Esophagus muscularis mucosa (tissue), 4 donors: ENCODE results near the gene GRAMD2A. TPM values are rescaled to one million over a fixed set of nuclear protein-coding genes. Genes with fewer than 3 reads are reported as not detected.

Source experiments
- DNase-seq: peaks from one replicate; pipeline ENCODE4 v3.0.0-alpha.2; 2017; ENCODE audit errors: extremely low spot score
- H3K27ac ChIP-seq, 4 donors: fragments of 200-600 bp; sonication (generic); replicated peaks in 1 of 4; 1 replicate in 3 of 4; 2 replicates in 1 of 4; pipeline ENCODE4 v1.5.1; 2016 to 2019; ENCODE audit warnings: mild to moderate bottlenecking in 1 of 4
- H3K27me3 ChIP-seq, 4 donors: fragments of 200-600 bp; sonication (generic); one replicate each; pipeline versions ENCODE4 v1.5.1 to v1.6.0; 2016 to 2019
- H3K36me3 ChIP-seq, 4 donors: fragments of 200-600 bp; sonication (generic); one replicate each; pipeline ENCODE4 v1.5.1; 2016 to 2019
- H3K4me1 ChIP-seq, 4 donors: fragments of 200-600 bp; sonication (generic); one replicate each; pipeline ENCODE4 v1.5.1; 2016 to 2019
- H3K4me3 ChIP-seq, 4 donors: fragments of 200-600 bp; sonication (generic); 1 replicate in 2 of 4; 2 replicates in 2 of 4; pipeline ENCODE4 v1.5.1; 2016 to 2019; ENCODE audit warnings: mild to moderate bottlenecking in 4 of 4, moderate library complexity in 1 of 4
- H3K9me3 ChIP-seq, 4 donors: fragments of 200-600 bp; sonication (generic); 1 replicate in 3 of 4; 2 replicates in 1 of 4; pipeline ENCODE4 v1.5.1; 2016 to 2019
- CTCF ChIP-seq, 3 experiments: fragments of 200-600 bp in 2 of 3; fragments of 450-650 bp in 1 of 3; sonication (generic) in 2 of 3; IDR thresholded peaks; one replicate each; pipeline ENCODE4 v1.5.1; 2017 to 2019; ENCODE audit warnings: antibody characterized with exemption in 3 of 3, mild to moderate bottlenecking in 2 of 3, moderate library complexity in 1 of 3
- EP300 ChIP-seq: sonication (generic); formaldehyde crosslinking; IDR thresholded peaks from one replicate; pipeline ENCODE4 v1.6.1; 2017; ENCODE audit warnings: antibody characterized with exemption
- POLR2A ChIP-seq: fragments of 450-650 bp; IDR thresholded peaks from one replicate; pipeline ENCODE4 v1.6.1; 2017; ENCODE audit warnings: antibody characterized with exemption, moderate library complexity, mild to moderate bottlenecking, low read depth
- POLR2AphosphoS5 ChIP-seq, 2 donors: sonication (generic); formaldehyde crosslinking; IDR thresholded peaks; one replicate each; pipeline ENCODE4 v1.6.1; 2017; ENCODE audit warnings: antibody characterized with exemption in 2 of 2
- WGBS: methylation state at CpG from one replicate; pipeline ENCODE4 v1.1.5; 2018; 5-methylcytosine and 5-hydroxymethylcytosine counted together
- intact Hi-C: fragments of 100-400 bp; cut with DNase I; formaldehyde crosslinking; loops from one replicate; pipeline ENCODE4 v1.15.1; 2023
- total RNA-seq, 4 donors: library from RNA; depleted of rRNA; stranded (reverse); fragments of >200 nt; gene quantifications; one replicate each; pipeline versions ENCODE4 v1.1.0 to v1.2.1, GENCODE V29; 2016

The GRAMD2A gene
- total RNA-seq, 4 donors from 2014 or later, result 0.33 to 2.5 (median 0.75) TPM

DNA sequence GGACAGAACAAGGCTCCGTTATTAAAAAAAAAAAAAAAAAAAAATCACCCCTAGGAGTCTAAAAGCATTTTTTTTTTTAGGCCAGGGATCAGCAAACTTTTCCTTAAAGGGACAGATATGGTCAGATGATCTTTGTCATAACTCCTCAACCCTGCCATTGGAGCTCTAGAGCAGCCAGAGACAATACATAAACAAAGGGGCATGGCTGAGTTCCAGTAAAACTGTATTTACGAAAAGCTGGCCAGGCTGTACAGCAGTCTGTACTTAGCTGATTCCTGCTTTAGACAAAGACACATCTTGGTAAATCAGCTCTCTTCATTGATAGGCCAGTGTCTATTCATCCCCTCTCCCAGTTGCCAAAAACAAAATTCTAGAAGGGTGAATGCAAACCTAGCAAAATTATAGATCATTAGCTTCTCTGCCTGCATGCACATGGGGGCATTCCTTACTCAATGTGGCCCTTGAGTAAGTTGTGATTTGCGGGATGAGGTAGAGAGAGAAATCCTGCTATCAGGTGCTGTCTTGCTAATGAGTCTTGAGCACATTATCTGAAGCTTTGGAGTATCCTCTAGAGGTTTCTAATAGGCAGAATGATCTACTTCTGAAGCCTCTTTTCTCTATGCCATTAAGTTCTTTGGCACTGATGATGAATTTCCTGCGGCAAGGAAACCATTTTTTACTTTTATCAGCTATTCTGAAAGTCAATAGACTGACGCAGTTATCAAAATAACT lies 44.2 kb downstream of the GRAMD2A start:
- H3K27ac ChIP-seq, result peak overlapping the region; percentile 45 to 93 (median 82)
- H3K27me3 ChIP-seq, result no peaks in the 10 kb centered on the region
- H3K4me1 ChIP-seq, result peaks cover 0 to 40% (median 35%) of the 10 kb centered on the region in 4 donors
- intact Hi-C loops, result loop anchor here (10.0 kb wide), 1 partner anchor 409 kb away; no protein-coding TSS in a partner anchor
- no peaks in the 10 kb centered on the region for H3K9me3 ChIP-seq
- DNase-seq, result no peak
- TF ChIP-seq POLR2A (no peak), POLR2AphosphoS5 (IDR thresholded peaks at IDR 0.05) (peak; percentile 18 to 37)
- H3K4me3 ChIP-seq, result no peak overlapping the region
- 66% methylated on average over 5 of the region's 5 CpGs for WGBS
- H3K36me3 ChIP-seq, result no peaks in the 10 kb centered on the region

GRCh38 chr15:72147418-72147817 lies 50.2 kb downstream of the GRAMD2A start:
- intact Hi-C loops, result no loop called here
- Histone ChIP-seq H3K4me1 (peaks cover 0 to under 1% (median 0%) of the 10 kb centered on the region in 4 donors), H3K27ac (no peak overlapping the region), H3K4me3 (no peak overlapping the region), H3K9me3 (no peaks in the 10 kb centered on the region), H3K36me3 (no peaks in the 10 kb centered on the region), H3K27me3 (no peaks in the 10 kb centered on the region)
- no peak for TF ChIP-seq EP300
- no peak for TF ChIP-seq POLR2A
- no peak for TF ChIP-seq CTCF (IDR thresholded peaks at IDR 0.05)
- no peak for TF ChIP-seq POLR2AphosphoS5 (IDR thresholded peaks at IDR 0.05)
- no peak for DNase-seq
- WGBS, result 87% methylated on average over 2 of the region's 2 CpGs

DNA sequence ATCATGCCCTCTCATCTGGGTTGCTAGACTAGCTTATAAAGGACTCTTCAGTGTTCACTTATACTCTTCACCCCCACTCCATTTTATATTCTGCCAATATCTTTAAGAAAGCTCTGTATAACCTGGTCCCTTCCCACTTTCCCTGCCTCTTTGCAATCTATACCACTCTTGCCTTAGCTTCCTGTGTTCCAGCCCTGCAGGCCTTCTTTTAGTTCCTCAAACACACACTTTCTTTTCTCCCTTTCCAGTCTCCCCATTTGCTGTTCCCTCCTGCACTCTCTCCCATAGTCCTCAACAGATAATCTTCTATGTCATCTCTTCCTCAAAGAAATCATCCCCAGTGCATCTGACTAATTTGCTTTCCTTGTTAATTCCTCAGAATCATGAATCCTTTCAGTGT lies 50.7 kb downstream of the GRAMD2A start:
- TF ChIP-seq POLR2A (no peak), POLR2AphosphoS5 (IDR thresholded peaks at IDR 0.05) (no peak), EP300 (no peak)

DNA sequence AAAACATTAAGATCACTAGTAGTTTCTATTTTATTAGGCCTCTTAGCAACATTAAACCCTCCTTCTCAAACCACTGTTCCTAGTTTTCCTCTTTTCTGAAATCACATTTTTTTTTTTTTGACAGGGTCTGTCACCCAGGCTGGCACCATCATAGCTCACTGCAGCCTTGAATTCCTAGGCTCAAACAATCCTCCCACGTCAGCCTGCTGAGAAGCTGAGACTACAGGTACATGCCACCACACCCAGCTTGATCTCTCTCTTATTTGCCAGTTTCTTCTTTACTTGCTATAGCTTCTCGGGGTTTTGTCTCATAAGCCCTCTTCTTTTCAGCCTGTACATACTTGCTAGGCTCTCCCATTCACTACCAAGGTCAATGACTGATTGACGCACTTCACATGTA lies 51.4 kb downstream of the GRAMD2A start:
- no peak for DNase-seq
- intact Hi-C loops, result no loop called here

More for the DNA sequence above, 50.7 kb downstream of the GRAMD2A start:
- H3K27ac ChIP-seq, result no peak overlapping the region
- H3K4me3 ChIP-seq, result no peak overlapping the region
- peak; percentile 31 for DNase-seq
- intact Hi-C loops, result no loop called here
- no peaks in the 10 kb centered on the region for H3K27me3 ChIP-seq
- no peaks in the 10 kb centered on the region for H3K9me3 ChIP-seq
- no peaks in the 10 kb centered on the region for H3K36me3 ChIP-seq
- H3K4me1 ChIP-seq, result no peaks in the 10 kb centered on the region

GRCh38 chr15:72141171-72142084 lies 56.2 kb downstream of the GRAMD2A start:
- WGBS, result 60% methylated on average over 4 of the region's 4 CpGs
- TF ChIP-seq CTCF (IDR thresholded peaks at IDR 0.05) (no peak), POLR2A (no peak), POLR2AphosphoS5 (IDR thresholded peaks at IDR 0.05) (no peak), EP300 (no peak)
- intact Hi-C loops, result no loop called here
- DNase-seq, result peak; percentile 21
- Histone ChIP-seq H3K27me3 (no peaks in the 10 kb centered on the region), H3K27ac (peak overlapping the region in 1 of 4 donors; percentile 15), H3K9me3 (no peaks in the 10 kb centered on the region), H3K4me3 (no peak overlapping the region), H3K4me1 (peaks cover 6 to 12% (median 6%) of the 10 kb centered on the region in 4 donors), H3K36me3 (peaks cover 0 to 8% (median 0%) of the 10 kb centered on the region in 4 donors)

More for the DNA sequence above, 51.4 kb downstream of the GRAMD2A start:
- no peaks in the 10 kb centered on the region for H3K9me3 ChIP-seq
- H3K4me3 ChIP-seq, result no peak overlapping the region
- H3K27me3 ChIP-seq, result no peaks in the 10 kb centered on the region
- H3K36me3 ChIP-seq, result no peaks in the 10 kb centered on the region
- H3K4me1 ChIP-seq, result peaks cover 4 to 6% (median 6%) of the 10 kb centered on the region in 4 donors
- WGBS, result 64% methylated on average over 3 of the region's 3 CpGs
- H3K27ac ChIP-seq, result no peak overlapping the region
- no peak for TF ChIP-seq CTCF (IDR thresholded peaks at IDR 0.05)
- TF ChIP-seq POLR2A, result no peak
- TF ChIP-seq POLR2AphosphoS5 (IDR thresholded peaks at IDR 0.05), result no peak
- TF ChIP-seq EP300, result no peak
